ENCODE results near the gene KCNQ1. TPM values are rescaled to one million over a fixed set of nuclear protein-coding genes. Genes with fewer than 3 reads are reported as not detected.

Gene KCNQ1
- total and polyA plus RNA-seq, 9 donors, result 1.4 to 17.2 (median 3.8) TPM

DNA sequence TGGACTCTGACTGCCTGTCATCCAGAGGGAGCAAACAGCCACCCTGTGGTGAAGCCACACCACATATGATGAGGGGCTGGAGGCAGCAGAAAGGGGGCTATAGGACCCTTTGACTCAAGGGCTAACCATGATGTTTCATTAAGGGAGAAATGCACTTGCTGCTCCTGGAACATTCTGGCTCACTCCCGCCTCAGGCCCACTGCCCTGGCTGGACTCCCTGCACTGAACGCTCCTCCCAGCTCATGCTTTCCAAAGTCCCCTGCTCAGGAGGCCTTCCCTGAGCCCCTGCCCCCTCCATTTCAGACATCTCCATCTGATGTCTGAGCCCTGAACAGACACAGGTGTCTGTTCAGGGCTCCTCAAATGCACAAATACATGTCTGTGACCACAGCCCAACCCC is 371.7 kb downstream of the KCNQ1 start:
- Histone ChIP-seq H3K4me3 (no peak overlapping the region), H3K36me3 (no peaks in the 10 kb centered on the region), H3K4me1 (ENCODE audit: insufficient read depth) (peaks cover 23% of the 10 kb centered on the region), H3K27me3 (no peaks in the 10 kb centered on the region), H3K9me3 (no peaks in the 10 kb centered on the region), H3K27ac (peak overlapping the region; percentile 47 to 52)
- TF ChIP-seq EP300 (IDR thresholded peaks at IDR 0.05) (no peak), POLR2A (IDR thresholded peaks at IDR 0.05) (no peak)
- TF ChIP-seq, protein P1, sequence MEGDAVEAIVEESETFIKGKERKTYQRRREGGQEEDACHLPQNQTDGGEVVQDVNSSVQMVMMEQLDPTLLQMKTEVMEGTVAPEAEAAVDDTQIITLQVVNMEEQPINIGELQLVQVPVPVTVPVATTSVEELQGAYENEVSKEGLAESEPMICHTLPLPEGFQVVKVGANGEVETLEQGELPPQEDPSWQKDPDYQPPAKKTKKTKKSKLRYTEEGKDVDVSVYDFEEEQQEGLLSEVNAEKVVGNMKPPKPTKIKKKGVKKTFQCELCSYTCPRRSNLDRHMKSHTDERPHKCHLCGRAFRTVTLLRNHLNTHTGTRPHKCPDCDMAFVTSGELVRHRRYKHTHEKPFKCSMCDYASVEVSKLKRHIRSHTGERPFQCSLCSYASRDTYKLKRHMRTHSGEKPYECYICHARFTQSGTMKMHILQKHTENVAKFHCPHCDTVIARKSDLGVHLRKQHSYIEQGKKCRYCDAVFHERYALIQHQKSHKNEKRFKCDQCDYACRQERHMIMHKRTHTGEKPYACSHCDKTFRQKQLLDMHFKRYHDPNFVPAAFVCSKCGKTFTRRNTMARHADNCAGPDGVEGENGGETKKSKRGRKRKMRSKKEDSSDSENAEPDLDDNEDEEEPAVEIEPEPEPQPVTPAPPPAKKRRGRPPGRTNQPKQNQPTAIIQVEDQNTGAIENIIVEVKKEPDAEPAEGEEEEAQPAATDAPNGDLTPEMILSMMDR (IDR thresholded peaks at IDR 0.05), result no peak
- 38 to 53% (median 49%) methylated on average over 2 of the region's 2 CpGs for WGBS, 3 donors
- DNase-seq, result peak in 1 of 5 donors; percentile 27
- intact Hi-C loops (cut with DNase I), result no loop called here

DNA sequence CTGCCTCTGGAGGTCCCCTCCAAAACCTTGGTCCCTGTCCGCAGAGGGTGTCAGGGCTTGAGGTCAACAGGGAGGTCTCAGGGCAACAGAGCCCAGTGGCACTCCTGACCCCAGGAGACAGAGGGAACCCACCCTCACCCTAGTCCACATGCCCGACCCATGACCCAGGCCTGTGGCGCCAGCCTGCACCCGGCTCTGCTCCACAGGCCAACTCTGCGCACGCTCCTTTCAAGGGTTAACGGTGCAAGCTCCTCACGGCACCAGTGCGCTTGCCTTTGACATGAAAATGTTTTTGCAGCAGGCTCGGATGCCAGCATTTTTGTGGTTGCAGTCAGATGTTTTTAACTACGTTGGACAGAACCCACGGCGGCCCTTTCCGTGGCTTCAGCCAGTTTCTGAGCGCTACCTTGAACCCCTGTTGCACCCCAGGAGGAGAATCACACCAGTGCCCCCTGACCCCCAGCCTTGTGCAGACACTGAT is 372.2 kb downstream of the KCNQ1 start:
- TF ChIP-seq, protein P1 (IDR thresholded peaks at IDR 0.05), result no peak
- TF ChIP-seq EP300 (IDR thresholded peaks at IDR 0.05), result no peak
- no peak for TF ChIP-seq POLR2A (IDR thresholded peaks at IDR 0.05)
- intact Hi-C loops (cut with DNase I), result no loop called here
- Histone ChIP-seq H3K27ac (peak overlapping the region; percentile 47 to 52), H3K9me3 (no peaks in the 10 kb centered on the region), H3K4me3 (no peak overlapping the region), H3K36me3 (no peaks in the 10 kb centered on the region), H3K4me1 (ENCODE audit: insufficient read depth) (peaks cover 19% of the 10 kb centered on the region), H3K27me3 (no peaks in the 10 kb centered on the region)
- peak; percentile 67 to 84 (median 74) for DNase-seq
- WGBS, 3 donors, result 17 to 25% (median 20%) methylated on average over 15 of the region's 15 CpGs

DNA sequence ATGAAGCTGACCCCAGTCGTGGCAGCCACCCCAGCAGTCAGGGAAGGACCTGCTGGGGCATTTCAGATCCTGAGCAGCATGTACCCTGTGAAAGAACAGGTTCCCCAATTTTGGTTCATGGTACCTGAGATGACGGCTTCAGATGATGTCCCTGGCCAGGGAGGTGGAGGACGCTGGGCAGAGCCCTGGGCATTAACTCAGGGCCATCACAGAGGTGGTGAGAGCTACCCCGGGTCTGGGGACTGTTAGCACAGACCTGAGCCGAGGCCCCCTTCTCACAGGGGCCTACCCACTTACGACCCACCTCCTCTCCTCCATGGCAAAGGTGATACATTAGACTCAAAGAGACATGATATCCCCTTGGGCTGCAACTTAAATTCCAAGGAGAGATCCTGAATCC is 372.6 kb downstream of the KCNQ1 start:
- H3K27me3 ChIP-seq, result no peaks in the 10 kb centered on the region
- no peaks in the 10 kb centered on the region for H3K36me3 ChIP-seq
- intact Hi-C loops (cut with DNase I), result no loop called here
- H3K4me3 ChIP-seq, result no peak overlapping the region
- peak overlapping the region in 1 of 2 donors; percentile 47 for H3K27ac ChIP-seq
- no peaks in the 10 kb centered on the region for H3K9me3 ChIP-seq
- whole genome bisulfite sequencing, 3 donors, result 55 to 71% (median 62%) methylated on average over 6 of the region's 6 CpGs
- TF ChIP-seq, protein P1 (IDR thresholded peaks at IDR 0.05), result no peak
- TF ChIP-seq EP300 (IDR thresholded peaks at IDR 0.05) (no peak), POLR2A (IDR thresholded peaks at IDR 0.05) (no peak)
- peaks cover 15% of the 10 kb centered on the region for H3K4me1 ChIP-seq (ENCODE audit: insufficient read depth)
- DNase-seq, result no peak

DNA sequence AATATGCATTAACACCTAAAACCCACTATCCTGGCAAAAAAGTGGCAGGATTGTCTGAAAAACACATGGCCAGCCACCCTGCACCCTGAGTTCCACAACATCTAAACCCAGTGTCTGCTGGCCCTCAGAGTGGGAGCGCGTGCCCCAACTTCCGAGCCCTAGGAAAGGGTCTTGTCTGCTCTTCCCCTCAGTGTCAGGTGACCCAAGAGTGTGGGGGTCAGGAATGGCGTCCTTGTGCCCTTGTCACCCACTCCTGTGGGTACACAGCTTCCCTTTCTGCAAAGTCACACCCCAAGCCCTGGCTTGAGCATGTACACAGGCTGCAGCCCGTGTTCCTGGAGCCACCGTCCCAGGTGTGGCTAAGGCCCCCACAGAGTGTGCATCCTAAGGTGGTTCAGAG is 373.2 kb downstream of the KCNQ1 start:
- DNase-seq, result no peak
- Histone ChIP-seq H3K27ac (no peak overlapping the region), H3K4me3 (no peak overlapping the region), H3K27me3 (no peaks in the 10 kb centered on the region), H3K4me1 (ENCODE audit: insufficient read depth) (peaks cover 11% of the 10 kb centered on the region), H3K9me3 (no peaks in the 10 kb centered on the region), H3K36me3 (no peaks in the 10 kb centered on the region)
- WGBS, 3 donors, result 97 to 99% (median 99%) methylated on average over 6 of the region's 6 CpGs
- TF ChIP-seq EP300 (IDR thresholded peaks at IDR 0.05) (no peak), POLR2A (IDR thresholded peaks at IDR 0.05) (no peak)
- TF ChIP-seq, protein P1 (IDR thresholded peaks at IDR 0.05), result no peak
- intact Hi-C loops (cut with DNase I), result no loop called here
